OCI-LY3 (cell line): ENCODE data around the gene SNAPC2.

Experiments
- H2AFZ ChIP-seq: fragments of 200-600, 300-600 bp; shearing (Covaris generic); 2 replicates; pipeline ENCODE4 v1.6.0; 2014; ENCODE audit warnings: antibody characterized with exemption, low read depth, low read length
- H3K27ac ChIP-seq: fragments of 200-600, 300-600 bp; sonication (generic); 2 replicates; pipeline ENCODE4 v1.5.1; 2014; ENCODE audit warnings: mild to moderate bottlenecking, low read length, moderate library complexity, mixed read lengths
- H3K27me3 ChIP-seq: fragments of 200-600, 300-600 bp; sonication (generic); 2 replicates; pipeline ENCODE4 v1.6.1; 2014; ENCODE audit warnings: low read depth, low read length, mixed read lengths
- H3K36me3 ChIP-seq: fragments of 200-600, 300-600 bp; sonication (generic); replicated peaks from 2 replicates; pipeline ENCODE3; 2014; ENCODE audit warnings: low read depth, low read length, mixed read lengths
- H3K4me1 ChIP-seq: fragments of 300-600, 200-600 bp; sonication (generic); 2 replicates; pipeline ENCODE4 v1.6.1; 2014; ENCODE audit warnings: low read length, mixed read lengths
- H3K4me2 ChIP-seq: fragments of 200-600, 300-600 bp; sonication (generic); 2 replicates; pipeline ENCODE4 v1.6.1; 2014; ENCODE audit warnings: low read length, mixed read lengths
- H3K4me3 ChIP-seq: fragments of 300-600, 200-600 bp; sonication (generic); 2 replicates; pipeline ENCODE4 v1.5.1; 2014; ENCODE audit warnings: antibody characterized with exemption, mild to moderate bottlenecking, low read length, moderate library complexity
- H3K79me2 ChIP-seq: fragments of 300-600, 200-600 bp; shearing (Covaris generic); 2 replicates; pipeline ENCODE4 v1.6.1; 2014; ENCODE audit warnings: mild to moderate bottlenecking, low read length, mixed read lengths
- H3K9ac ChIP-seq: fragments of 300-600, 200-600 bp; shearing (Covaris generic); 2 replicates; pipeline ENCODE4 v1.6.0; 2014; ENCODE audit warnings: mild to moderate bottlenecking, low read length, moderate library complexity
- H3K9me3 ChIP-seq: fragments of 200-600, 300-600 bp; shearing (Covaris generic); 2 replicates; pipeline ENCODE4 v1.6.1; 2014; ENCODE audit warnings: low read length, mixed read lengths; ENCODE audit not compliant: insufficient read depth
- H4K20me1 ChIP-seq: fragments of 200-600, 300-600 bp; sonication (generic); 2 replicates; pipeline ENCODE4 v1.6.1; 2016; ENCODE audit warnings: low read length, mixed read lengths; ENCODE audit not compliant: insufficient read depth
- EZH2phosphoT487 ChIP-seq: fragments of 200-600 bp; shearing (Covaris generic); IDR thresholded peaks from 2 replicates; pipeline ENCODE4 v1.6.1; 2018; ENCODE audit warnings: antibody characterized with exemption, mixed run types, low read depth
- TF ChIP-seq, protein P1 (sequence below): fragments of 200-600, 300-600 bp; sonication (generic); IDR thresholded peaks from 2 replicates; pipeline ENCODE4 v1.5.1; 2014; ENCODE audit warnings: antibody characterized with exemption, low read length, low read depth

The SNAPC2 gene

DNA sequence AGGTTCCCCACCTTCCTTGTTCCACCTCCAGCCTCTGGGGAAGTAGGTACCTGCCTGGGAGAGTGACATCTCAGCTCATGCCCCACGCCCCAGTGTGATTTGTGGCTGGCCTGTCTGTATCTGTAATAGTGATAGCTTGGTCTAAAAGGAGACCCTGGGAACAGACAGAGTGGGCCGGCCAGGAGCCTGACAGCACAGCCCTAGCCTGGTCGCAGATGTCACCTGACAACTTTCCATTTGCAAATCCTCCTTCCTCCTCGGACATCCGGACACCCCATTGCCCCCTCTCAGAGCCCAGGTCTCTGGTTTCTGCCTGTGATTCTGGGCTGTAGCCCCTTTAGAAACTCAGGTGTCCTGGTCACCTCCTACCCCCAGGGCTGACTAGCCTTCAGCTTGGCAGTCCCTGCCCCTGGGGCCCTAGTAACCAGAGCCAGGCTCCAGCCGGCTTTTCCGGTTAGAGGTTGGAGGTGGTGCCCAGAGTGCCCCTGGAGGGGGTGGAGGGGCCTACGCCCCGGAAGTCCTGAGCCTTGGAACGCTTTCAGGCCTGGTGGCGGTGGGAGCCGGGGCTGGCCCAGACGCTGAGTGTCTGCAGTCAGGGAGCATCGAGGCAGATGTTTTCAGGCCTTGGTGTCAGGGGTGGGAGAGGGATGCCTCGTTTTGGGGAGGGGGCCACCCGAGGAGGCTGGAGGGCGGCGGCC lies 25.4 kb upstream of the SNAPC2 start:
- no peaks in the 10 kb centered on the region for H3K4me1 ChIP-seq
- no peaks in the 10 kb centered on the region for H4K20me1 ChIP-seq
- no peaks in the 10 kb centered on the region for H3K79me2 ChIP-seq
- H3K36me3 ChIP-seq: no peaks in the 10 kb centered on the region
- H3K27me3 ChIP-seq: no peaks in the 10 kb centered on the region
- no peak overlapping the region for H3K9ac ChIP-seq
- H3K27ac ChIP-seq: no peak overlapping the region
- H3K4me2 ChIP-seq: no peak overlapping the region
- H2AFZ ChIP-seq: no peak overlapping the region
- TF ChIP-seq, protein P1, sequence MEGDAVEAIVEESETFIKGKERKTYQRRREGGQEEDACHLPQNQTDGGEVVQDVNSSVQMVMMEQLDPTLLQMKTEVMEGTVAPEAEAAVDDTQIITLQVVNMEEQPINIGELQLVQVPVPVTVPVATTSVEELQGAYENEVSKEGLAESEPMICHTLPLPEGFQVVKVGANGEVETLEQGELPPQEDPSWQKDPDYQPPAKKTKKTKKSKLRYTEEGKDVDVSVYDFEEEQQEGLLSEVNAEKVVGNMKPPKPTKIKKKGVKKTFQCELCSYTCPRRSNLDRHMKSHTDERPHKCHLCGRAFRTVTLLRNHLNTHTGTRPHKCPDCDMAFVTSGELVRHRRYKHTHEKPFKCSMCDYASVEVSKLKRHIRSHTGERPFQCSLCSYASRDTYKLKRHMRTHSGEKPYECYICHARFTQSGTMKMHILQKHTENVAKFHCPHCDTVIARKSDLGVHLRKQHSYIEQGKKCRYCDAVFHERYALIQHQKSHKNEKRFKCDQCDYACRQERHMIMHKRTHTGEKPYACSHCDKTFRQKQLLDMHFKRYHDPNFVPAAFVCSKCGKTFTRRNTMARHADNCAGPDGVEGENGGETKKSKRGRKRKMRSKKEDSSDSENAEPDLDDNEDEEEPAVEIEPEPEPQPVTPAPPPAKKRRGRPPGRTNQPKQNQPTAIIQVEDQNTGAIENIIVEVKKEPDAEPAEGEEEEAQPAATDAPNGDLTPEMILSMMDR: no peak
- TF ChIP-seq EZH2phosphoT487: no peak
- H3K9me3 ChIP-seq: no peaks in the 10 kb centered on the region
- no peak overlapping the region for H3K4me3 ChIP-seq

DNA sequence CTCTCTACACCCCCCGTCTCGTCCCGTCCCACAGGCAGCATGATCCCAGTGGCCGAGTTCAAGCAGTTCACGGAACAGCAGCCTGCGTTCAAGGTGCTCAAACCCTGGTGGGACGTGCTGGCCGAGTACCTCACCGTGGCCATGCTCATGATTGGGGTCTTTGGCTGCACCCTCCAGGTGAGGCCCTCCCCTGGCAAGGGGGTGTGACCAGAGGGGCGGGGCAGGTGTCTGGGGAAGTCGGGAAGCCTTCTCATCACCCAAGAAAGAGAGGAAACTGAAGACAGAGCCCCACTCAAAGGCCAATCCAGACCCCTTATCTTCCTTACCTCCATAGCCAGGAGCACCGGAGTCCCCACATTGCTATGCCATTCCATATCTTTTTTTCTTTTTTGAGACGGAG lies 24.6 kb upstream of the SNAPC2 start:
- no peak overlapping the region for H3K4me2 ChIP-seq
- no peaks in the 10 kb centered on the region for H3K36me3 ChIP-seq
- H3K9ac ChIP-seq: no peak overlapping the region
- no peak overlapping the region for H3K4me3 ChIP-seq
- H4K20me1 ChIP-seq: no peaks in the 10 kb centered on the region
- no peaks in the 10 kb centered on the region for H3K4me1 ChIP-seq
- H3K9me3 ChIP-seq: no peaks in the 10 kb centered on the region
- H2AFZ ChIP-seq: no peak overlapping the region
- H3K27ac ChIP-seq: no peak overlapping the region
- H3K79me2 ChIP-seq: no peaks in the 10 kb centered on the region
- H3K27me3 ChIP-seq: no peaks in the 10 kb centered on the region
- TF ChIP-seq, protein P1: no peak

DNA sequence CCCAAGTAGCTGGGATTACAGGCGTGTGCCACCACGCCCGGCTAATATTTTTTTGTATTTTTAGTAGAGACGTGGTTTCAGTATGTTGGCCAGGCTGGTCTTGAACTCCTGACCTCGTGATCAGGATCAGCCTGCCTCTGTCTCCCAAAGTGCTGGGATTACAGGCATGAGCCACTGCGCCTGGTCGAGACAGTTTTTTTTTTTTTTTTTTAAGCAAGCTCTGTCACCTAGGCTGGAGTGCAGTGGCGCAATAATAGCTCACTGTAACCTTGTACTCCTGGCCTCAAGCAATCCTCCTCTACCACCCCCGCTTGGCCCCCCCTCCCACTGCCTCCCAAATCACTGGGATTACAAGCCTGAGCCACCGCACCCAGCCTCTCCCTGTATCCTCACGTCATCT lies 22.8 kb upstream of the SNAPC2 start:
- H3K9me3 ChIP-seq: no peaks in the 10 kb centered on the region
- H3K9ac ChIP-seq: no peak overlapping the region
- H3K79me2 ChIP-seq: no peaks in the 10 kb centered on the region
- H3K27me3 ChIP-seq: no peaks in the 10 kb centered on the region
- H3K4me3 ChIP-seq: no peak overlapping the region
- no peaks in the 10 kb centered on the region for H3K36me3 ChIP-seq
- H3K4me2 ChIP-seq: no peak overlapping the region
- no peak for TF ChIP-seq EZH2phosphoT487
- TF ChIP-seq, protein P1: no peak
- no peaks in the 10 kb centered on the region for H4K20me1 ChIP-seq
- H3K27ac ChIP-seq: no peak overlapping the region
- no peaks in the 10 kb centered on the region for H3K4me1 ChIP-seq
- no peak overlapping the region for H2AFZ ChIP-seq

DNA sequence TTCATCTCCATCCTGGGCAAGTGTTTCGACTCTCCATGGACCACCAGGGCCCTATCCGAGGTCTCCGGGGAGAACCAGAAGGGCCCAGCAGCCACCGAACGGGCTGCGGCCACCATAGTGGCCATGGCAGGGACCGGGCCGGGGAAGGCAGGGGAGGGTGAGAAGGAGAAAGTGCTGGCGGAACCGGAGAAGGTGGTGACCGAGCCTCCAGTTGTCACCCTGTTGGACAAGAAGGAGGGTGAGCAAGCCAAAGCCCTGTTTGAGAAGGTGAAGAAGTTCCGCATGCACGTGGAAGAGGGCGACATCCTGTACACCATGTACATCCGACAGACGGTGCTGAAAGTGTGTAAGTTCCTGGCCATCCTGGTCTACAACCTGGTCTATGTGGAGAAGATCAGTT lies 21.2 kb upstream of the SNAPC2 start:
- Histone ChIP-seq H3K9ac (no peak overlapping the region), H3K36me3 (no peaks in the 10 kb centered on the region), H3K4me3 (no peak overlapping the region), H3K27ac (no peak overlapping the region), H3K4me1 (peaks cover 7% of the 10 kb centered on the region), H3K9me3 (no peaks in the 10 kb centered on the region), H4K20me1 (no peaks in the 10 kb centered on the region), H3K4me2 (no peak overlapping the region), H3K27me3 (no peaks in the 10 kb centered on the region), H2AFZ (no peak overlapping the region), H3K79me2 (peaks cover 10% of the 10 kb centered on the region)
- TF ChIP-seq, protein P1: no peak
- TF ChIP-seq EZH2phosphoT487: no peak
